Occipital lobe (tissue), 2 donors: ENCODE results near the gene KRTAP5-2. TPM values are rescaled to one million over a fixed set of nuclear protein-coding genes. Genes with fewer than 3 reads are reported as not detected.
"Not testable (repeated sequence)": the region's sequence is repeated elsewhere in the genome, so short reads cannot be mapped to it uniquely, and the experiment has no call there.

Experiments used
- DNase-seq: peaks from one replicate; lab custom pipeline; 2025; lab: John Stamatoyannopoulos, UW
- total RNA-seq: library from RNA; depleted of rRNA; stranded (reverse); fragments of >200 nt; gene quantifications from one replicate; pipeline ENCODE4 v1.2.3, GENCODE V29; 2014

The KRTAP5-2 gene
- total RNA-seq, 1 donor from 2014 or later = not detected

DNA sequence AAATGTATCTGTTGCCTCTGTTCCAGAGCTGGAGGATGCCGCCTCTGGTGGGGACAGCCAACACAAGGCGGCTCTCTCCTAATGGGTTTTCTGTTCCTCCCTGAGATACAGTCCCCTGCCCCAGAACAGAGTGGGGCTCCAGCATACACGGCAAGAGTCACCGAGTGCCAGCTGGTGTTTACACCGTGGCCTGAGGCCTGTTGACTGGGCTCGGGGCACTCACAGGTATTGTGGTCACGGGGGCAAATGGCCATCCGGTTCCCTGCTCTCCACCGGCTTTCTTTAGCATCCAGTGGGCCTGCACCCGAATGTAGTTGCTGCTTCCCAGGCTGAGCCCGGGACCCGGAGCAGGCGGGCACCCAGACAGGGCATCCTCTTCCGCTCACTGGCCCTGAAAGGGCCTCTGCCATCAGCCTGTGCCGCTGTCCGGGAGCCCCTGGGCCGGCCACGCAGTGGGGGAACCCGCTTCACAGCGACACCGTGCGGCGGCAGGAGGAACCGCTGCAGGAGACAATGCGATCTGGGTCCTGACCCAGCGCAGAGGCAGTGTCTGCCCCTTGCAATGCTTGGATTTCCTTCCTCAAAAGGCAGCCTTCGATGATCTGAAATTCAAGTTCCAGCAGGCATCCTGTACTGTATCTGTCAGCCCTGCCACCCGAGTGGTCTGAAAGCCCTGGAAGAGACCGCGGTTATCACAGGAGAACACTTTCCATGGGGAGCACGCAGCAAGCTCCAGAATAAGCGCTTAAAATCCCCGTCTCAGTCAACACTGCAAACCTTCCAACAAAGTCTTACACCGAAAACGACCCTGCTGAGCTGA, 30.6 kb upstream of the KRTAP5-2 start:
- DNase-seq = no peak

DNA sequence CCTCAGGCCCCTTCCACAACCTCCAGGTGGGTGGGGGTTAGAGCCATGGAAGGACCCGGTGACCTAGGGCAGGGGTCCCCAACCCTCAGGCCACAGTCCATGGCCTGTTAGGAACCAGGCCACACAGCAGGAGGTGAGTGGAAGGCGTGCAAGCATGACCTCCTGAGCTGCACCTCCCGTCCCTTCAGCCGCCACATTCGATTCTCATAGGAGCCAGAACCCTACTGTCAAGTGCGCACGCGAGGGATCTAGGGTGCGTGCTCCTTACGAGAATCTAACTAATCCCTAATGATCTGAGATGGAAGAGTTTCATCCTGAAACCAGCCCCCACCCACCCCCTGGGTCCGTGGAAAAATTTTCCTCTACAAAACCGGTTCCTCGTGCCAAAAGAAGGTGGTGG, 27.4 kb upstream of the KRTAP5-2 start:
- no peak for DNase-seq

DNA sequence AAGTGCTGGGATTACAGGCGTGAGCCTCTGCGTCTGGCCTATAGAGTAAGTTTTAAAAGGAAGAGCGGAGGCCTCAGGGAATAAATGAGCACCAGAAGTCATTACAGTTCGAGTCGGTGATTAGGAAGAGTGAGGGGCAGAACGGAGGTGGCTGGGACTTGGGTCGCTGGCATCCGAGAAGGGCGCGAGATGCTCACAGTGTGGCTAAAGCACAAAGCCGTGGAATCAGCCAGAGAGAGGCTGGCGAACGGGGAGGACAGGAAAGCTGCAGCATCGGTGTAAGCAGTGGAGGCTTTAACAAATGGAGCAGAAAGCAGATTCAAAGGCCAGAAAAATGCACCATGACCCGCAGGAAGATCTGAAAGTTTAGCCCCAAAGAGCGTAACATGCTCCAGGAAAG, 26.5 kb upstream of the KRTAP5-2 start:
- no peak for DNase-seq

DNA sequence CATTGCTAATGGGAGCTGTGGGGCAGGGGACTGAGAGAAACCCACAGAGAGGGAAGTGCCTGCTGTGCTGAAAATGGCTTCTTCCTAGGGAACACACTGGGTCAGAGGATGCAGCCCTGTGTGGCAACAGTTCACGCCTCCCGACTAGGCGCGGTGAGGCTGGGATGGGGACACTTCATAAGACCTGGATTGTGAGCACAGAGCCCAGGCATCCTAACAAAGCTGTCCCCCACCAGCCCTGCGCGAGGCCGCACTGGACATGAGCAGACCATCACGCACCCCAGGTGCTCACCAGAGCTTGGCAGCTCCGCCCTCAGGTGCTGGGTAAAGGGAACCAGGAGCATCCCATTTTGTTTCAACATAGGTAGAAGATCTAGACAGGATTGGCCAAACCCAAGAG, 25.6 kb upstream of the KRTAP5-2 start:
- no peak for DNase-seq

DNA sequence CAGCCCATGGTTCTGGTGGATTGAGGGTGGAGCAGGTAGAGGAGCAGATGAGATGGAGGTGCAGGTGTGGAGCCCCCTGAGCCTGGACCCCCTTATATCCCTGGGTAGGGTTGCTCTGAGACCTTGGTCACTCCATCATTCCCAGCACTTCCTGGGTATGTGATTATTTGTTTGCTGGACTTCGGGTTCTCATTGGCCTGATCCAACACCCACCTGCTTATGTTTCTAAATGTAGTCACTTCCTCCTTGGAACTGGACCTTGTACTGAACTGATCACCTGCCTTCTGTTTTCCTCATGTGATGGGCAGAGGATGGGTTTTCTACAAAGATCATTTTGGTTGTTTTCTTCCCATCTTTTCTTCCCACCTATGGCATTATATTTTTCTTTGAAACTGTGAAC, 24.0 kb upstream of the KRTAP5-2 start, which contains the start of gene KRTAP5-4:
Gene KRTAP5-4, minus strand, starts transcription at position 53 of the 400 bp plus-strand sequence. Its CDS starts 45 bp downstream, at position 8.
- no peak for DNase-seq

DNA sequence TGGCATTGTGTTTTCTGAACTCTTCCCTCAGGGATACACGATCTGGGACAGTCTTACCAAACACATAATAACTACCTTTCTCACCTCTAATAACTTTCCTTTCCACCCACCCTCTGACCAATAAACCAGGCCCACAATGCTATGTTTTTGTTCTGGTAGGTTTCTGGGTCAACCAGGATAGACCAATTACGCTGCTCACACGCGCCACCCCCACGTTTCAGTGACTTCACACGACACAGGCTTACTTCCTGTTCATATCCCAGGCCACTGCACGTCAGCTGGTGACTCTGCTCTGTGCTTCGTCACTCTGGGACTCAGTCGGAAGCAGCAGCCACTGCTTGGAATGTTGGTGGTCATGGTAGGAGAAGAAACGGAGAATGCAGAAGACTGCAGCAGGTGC, 21.4 kb upstream of the KRTAP5-2 start:
- DNase-seq = no peak

DNA sequence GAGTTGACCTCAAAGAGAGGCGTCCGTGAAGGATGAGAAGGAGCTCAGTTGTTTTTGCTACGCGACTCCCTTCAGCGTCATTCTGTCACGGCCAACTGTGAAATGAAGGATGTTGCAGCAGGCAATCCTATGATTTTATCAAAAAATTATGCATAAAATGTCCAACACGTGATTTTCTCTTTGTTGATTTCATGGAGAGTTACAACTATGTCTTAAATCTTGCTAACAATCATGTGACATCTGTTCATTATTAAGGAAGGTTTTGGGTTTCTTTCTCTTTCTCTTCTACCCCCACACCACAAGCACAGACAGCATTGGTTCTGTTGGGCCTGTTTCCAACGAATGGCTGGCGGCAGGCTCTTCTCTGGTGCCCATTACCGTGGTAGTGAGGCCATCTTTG, 20.1 kb upstream of the KRTAP5-2 start:
- no peak for DNase-seq

DNA sequence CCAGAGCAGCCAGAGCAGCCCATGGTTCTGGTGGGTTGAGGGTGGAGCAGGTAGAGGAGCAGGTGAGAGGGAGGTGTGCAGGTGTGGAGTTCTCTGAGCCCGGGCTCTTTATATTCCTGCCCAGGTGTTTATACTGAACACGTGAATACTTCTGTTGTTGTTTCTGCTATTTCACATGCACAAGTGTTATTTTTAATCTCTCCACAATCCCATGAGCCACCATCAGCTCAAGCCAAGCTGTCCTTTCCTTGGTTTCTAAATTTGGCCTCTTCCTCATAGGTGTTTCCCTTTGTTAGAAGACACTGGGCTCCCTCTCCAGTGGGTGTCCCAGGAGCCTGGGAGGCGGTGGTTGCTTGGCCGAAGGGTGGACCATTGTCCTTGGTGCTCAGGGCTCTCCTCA, 10.3 kb upstream of the KRTAP5-2 start, which contains the start of gene KRTAP5-3:
Gene KRTAP5-3, minus strand, starts transcription at position 101 of the 400 bp plus-strand sequence. Its CDS starts 78 bp downstream, at position 23.
- DNase-seq = no peak

DNA sequence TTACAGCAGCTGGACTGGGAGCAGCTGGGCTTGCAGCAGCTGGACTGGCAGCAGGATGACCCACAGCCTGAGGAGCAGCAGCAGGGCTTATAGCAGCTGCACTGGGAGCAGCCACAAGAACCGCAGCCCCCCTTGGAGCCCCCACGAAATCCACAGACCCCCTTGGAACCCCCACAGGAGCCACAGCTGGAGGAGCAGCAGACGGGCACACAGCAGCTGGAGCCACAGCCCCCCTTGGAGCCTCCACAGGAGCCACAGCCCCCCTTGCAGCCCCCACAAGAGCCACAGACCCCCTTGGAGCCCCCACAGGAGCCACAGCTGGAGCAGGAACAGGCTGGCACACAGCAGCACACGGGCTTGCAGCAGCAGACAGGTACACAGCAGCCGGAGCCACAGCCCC, 9.8 kb upstream of the KRTAP5-2 start:
- not testable (repeated sequence) for DNase-seq

DNA sequence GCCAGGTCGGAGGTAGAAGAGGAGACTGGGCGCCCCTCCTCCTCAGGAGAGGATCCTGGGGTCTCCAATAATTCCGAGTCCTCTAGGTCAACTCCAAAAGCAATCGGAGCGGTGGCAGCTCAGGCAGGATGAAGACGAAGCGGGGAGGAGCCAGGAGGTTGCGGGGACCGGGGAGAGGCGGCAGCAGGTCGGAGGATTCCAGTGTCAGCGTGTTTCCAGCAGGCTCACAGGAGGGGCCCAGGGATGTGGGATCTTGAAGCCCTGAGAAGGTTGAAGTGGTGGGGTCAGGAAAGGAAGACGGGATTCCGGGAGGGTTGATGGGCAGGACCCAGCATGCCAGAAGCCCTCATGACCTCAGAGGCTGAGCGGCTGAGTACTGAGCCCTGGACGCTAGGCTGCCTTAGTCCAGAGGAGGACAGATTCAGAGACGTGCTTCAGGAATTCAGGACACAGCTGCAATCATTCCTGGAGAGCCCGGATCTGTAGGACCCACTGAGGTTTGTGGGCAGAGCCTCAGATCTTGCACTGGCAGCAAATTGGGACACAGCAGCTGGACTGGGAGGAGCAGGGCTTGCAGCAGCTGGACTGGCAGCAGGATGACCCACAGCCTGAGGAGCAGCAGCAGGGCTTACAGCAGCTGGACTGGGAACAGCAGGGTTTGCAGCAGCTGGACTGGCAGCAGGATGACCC, 9.2 kb upstream of the KRTAP5-2 start:
- not testable (repeated sequence) for DNase-seq

DNA sequence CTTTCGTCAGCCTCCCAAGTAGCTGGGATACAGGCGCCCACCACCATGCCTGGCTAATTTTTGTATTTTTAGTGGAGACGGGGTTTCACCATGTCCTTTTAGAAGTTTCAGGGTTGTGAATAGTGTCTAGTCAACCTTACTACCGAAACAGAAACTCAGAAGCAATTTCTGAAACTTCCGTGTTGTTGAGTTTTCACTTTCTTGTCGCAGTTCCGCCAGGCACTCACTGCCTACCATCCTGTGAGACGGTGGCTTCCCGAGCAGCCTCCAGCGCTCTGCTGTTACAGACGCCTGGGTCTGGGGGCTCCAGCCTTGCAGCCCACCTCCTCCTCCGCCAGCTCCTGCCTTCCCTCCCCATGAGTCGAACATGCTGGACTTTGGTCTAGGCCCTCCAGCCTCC, 7.8 kb upstream of the KRTAP5-2 start:
- not testable (repeated sequence) for DNase-seq

DNA sequence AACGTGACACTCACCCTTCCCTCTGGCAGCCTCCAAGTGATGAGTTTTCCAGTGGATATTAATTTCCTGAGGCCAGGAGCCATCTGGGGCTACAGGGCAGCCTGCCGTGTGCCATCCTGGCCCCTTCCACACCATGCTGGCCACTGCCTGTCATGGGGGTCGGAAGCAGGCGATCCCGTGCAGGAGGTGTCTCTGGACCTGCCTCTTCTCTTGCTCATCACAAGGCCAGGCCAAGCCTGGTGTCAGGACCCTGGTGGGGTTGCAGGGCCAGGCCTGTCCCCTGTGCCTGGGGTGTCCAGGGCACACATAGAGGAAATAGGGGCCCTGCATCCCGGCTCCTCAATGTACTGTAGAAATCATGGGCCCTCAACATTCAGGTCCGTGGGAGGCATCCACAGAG, 6.6 kb upstream of the KRTAP5-2 start:
- DNase-seq = no peak

DNA sequence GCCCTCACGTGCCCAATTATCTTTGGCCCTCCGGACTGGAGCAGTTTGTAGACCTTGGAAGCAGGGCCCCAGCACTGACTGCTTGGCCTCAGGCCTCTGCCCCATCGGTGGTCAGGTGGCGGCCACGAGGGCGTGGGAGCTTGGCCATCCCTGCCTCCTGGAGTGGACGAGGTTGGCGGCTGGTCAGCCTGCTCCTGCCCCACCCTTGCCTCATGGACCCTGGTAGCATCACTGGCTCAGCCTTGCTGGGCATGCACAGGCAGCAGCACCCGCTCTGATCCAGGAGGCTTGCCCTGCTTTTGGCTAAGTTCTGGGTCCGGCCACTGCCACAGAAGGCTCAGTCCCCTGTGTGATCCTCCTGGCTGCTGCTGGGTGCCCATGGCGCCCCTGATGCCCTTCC, 6.1 kb upstream of the KRTAP5-2 start:
- no peak for DNase-seq

DNA sequence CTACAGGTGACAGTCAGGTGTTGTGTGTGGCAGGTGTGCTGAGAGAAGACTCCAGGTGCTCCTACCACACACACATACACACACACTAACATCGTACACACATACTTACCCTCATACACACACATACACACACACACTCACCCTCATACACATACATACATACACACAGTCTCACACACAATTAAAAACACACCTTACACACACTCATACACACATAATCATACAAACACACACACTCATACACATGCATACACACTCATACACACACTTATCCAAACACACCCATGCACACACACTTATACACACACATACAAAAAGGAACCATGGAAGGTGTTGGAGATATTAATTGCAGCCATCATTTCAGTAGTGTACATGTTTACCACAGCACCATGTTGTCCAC, 5.5 kb upstream of the KRTAP5-2 start:
- no peak for DNase-seq

DNA sequence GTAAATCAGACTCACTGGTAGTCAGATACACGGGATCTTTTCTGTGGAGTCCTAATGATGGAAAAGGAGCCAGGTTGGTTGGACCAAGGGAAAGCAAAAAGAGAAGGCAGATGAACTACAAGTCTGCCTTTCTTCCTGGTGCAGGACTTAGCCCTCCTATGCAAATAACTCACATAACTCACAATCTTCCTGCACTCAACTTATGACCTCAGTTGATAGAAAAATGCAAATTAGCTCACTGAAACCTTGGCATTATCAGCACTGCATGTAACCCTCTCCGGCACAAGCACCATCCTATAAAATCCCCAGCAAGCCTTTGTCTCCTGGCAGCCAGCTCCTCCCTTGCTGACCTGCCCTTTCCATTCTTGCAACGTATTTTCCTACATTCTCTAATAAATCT, 3.6 kb upstream of the KRTAP5-2 start:
- not testable (repeated sequence) for DNase-seq

DNA sequence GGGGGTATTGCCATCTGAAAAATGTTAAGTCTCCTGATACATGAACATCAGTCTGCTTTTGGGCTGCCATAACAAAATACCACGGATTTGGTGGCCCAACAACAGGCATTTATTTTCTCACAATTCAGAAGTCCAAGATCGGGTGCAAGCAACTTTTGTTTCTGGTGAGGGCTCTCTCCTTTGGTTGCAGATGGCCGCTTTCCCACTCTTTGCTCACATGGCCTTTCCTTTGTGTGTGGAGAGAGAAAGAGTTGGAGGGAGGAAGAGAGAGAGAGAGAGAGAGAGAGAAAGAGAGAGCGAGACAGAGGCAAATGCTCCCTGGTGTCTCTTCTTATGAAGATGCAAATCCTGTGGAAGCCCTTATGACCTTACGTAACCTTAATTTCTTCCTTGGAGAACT, 2.5 kb upstream of the KRTAP5-2 start:
- DNase-seq = no peak

DNA sequence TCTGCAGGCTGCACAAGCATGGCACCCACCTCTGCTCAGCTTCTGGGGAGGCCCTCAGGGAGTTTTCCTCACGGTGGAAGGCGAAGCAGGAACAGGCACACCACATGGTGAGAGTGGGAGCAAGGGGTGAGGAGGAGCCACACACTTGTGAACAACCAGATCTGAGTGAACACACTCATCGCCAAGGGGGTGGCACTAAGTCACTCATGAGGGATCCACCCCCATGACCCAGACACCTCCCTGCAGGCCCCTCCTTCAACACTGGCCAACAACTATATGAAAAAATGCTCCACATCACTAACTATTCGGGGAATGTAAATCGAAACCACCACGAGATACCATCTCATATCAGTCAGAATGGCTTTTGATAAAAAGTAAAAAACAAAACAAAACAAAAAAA, 722 bp upstream of the KRTAP5-2 start:
- no peak for DNase-seq

DNA sequence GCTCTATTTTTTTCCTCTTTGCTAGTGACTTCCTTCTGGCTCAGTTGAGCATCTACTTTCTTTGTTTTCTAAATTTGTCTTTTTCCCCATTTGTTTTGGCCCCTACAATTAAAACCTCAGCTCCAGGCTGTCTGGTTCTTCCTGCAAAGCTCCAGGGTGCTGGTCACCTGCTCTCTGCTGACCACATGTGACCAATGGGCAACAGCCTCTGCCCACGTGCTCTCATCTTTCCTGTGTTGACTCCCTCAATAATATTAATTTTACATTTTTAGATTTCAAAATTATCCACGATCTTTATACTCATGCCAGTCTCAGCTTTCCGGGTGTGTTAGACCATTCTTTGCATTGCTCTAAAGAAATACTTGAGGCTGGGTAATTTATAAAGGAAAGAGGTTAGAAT, 312 bp upstream of the KRTAP5-2 start:
- DNase-seq = not testable (repeated sequence)

DNA sequence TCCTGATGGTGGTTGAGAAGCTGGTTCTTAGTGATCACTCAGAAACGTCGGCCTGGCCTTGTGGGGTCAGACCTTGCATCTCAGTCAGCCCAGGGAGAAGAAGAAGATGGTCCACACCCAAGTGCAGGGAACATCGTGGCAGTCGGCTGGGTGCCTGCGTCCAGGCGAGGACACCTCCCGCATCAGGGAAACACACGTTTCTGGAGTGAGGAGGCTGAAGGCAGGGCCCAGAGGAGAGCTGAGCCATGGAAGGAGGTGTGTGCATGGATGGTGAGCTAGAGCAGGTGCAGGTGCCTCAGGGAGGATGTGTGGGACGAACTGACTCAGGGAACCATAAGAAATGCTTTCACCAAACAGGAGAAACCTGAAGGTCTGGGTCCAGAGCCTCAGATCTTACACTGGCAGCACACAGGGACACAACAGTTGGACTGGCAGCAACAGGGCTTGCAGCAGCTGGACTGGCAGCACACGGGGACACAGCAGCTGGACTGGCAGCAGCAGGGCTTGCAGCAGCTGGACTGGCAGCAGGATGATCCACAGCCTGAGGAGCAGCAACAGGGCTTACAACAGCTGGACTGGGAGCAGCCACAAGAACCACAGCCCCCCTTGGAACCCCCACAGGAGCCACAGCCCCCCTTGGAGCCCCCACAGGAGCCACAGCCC, 632 bp downstream of the KRTAP5-2 start:
- no peak for DNase-seq

DNA sequence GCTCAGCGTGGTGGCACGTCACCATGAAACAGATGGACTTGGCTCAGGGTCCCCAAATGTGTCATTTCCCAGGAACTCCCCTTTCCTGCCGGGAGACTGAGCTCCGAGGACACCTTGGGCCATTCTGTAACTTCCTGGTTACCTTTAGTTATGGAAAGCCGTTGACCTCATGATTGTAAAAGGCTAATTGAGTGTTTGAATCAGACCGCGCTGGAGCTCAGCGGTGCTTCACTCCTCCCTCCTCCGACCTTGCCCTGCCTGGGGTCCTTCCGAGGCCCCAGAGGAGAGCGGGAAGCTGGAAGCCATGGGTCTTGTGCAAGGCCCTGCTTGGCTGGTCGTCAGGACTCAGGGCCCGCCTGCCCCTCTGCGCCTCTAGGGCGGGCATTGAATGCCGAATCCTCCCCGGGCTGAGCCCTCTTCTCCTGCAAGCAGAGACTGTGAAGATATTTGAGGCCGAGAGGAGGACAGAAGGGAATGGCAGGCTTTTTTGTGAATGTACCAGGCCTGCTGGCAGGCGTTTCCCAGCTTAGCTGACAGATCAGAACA, 1.4 kb downstream of the KRTAP5-2 start:
- DNase-seq = not testable (repeated sequence)

DNA sequence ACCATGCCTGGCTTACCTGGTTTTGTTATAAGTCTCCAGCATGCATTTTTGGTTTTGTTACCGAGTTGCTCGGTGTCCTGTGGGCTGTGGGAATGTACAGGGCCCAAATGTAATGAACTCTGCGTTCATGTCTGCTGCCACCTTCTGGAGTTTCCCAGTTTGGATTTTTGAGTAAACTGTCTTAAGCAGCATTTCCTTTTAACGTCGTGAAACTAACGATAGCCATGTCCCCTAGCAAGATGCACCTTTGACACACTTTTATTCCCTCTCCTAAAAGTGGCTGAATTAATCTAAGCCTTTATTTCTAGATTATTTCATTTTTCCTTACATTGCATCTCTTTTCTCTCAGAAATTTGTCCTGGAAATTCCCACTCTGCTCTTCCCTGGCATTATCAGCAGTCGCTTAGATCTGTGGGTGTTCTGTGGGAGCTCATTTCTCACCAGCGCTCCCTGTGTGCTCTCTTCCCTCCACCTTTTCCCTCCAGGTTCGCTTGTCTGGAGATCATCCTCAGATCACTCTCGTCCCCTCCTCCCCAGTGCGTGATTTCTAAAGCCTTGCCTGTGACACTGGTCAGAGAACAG, 2.0 kb downstream of the KRTAP5-2 start:
- DNase-seq = not testable (repeated sequence)

DNA sequence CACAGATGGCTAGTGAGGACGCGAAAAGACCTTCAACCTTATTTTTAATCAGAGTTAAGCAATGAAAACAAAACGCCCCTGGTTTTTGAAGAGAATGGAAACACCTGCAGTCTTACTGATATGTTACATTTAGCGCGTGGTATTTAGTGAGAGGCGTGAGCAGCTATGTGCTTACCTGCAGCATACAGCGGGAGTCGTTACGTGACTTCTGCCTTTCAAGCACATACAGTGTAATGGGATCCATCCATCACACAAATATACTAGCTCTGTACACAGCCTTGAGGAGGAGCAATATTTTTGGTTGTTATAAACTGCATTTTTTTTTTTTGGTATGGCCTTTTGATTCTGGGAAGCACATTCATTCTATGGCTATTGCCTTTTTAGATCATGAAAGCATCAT, 5.5 kb downstream of the KRTAP5-2 start:
- DNase-seq = no peak
